IMR-90 (cell line): ENCODE measurements around the gene ATP13A5. TPM values are rescaled to one million over a fixed set of nuclear protein-coding genes. Genes with fewer than 3 reads are reported as not detected.

Experiments
- ATAC-seq: fragments of 200-7000 bp; cut with Tn5 transposase; 2 replicates; pipeline ENCODE4 v1.9.1; 2020; ENCODE audit warnings: low read depth, mild to moderate bottlenecking, moderate library complexity
- BruUV-seq: library from RNA; stranded (reverse); fragments of 400-500 nt; replicated peaks from 2 replicates; lab custom pipeline; 2021; lab: Mats Ljungman, UMichigan
- CTCF ChIA-PET: fragments of 300-600 bp; formaldehyde crosslinking; extraction: SDS; loops from one replicate; lab custom pipeline; 2021; ENCODE audit warnings: antibody characterized with exemption; lab: Yijun Ruan, JAX
- POLR2A ChIA-PET: fragments of 300-600 bp; sonication (Branson Sonifier 250); formaldehyde crosslinking; loops from one replicate; lab custom pipeline; 2022; ENCODE audit warnings: antibody characterized with exemption; ENCODE audit not compliant: unreplicated experiment; lab: Charles Lee
- DNase-seq: peaks from one replicate; pipeline ENCODE4 v3.0.0; 2013
- H2AFZ ChIP-seq: replicated peaks from 2 replicates; pipeline ENCODE3; 2013; ENCODE audit warnings: low read length, mild to moderate bottlenecking; ENCODE audit not compliant: poor library complexity
- H2AK5ac ChIP-seq: 2 replicates; pipeline ENCODE4 v1.6.1; 2013; ENCODE audit warnings: low read depth, low read length, inconsistent platforms
- H2AK9ac ChIP-seq: replicated peaks from 2 replicates; pipeline ENCODE3; 2013; ENCODE audit warnings: mild to moderate bottlenecking, low read depth, low read length, moderate library complexity; ENCODE audit not compliant: poor library complexity
- H2BK120ac ChIP-seq: 2 replicates; pipeline ENCODE4 v1.6.1; 2013; ENCODE audit warnings: low read depth, low read length, inconsistent platforms
- H2BK15ac ChIP-seq: 3 replicates; pipeline ENCODE4 v1.6.1; 2013; ENCODE audit warnings: low read depth, low read length, inconsistent platforms
- H2BK20ac ChIP-seq: 2 replicates; pipeline ENCODE4 v1.6.1; 2013; ENCODE audit warnings: low read depth, mild to moderate bottlenecking, inconsistent platforms, low read length, moderate library complexity
- H2BK5ac ChIP-seq: 2 replicates; pipeline ENCODE4 v1.6.1; 2013; ENCODE audit warnings: mild to moderate bottlenecking, low read depth, low read length, inconsistent platforms; ENCODE audit not compliant: poor library complexity, severe bottlenecking
- H3K14ac ChIP-seq: replicated peaks from 2 replicates; pipeline ENCODE4 v1.6.1; 2013; ENCODE audit warnings: low read depth, low read length, inconsistent platforms
- H3K18ac ChIP-seq: 2 replicates; pipeline ENCODE4 v1.6.1; 2013; ENCODE audit warnings: low read depth, low read length, control low read depth
- H3K23ac ChIP-seq: 2 replicates; pipeline ENCODE4 v1.6.1; 2013; ENCODE audit warnings: low read depth, low read length, inconsistent platforms
- H3K27ac ChIP-seq: 2 replicates; pipeline ENCODE4 v1.5.1; 2013; ENCODE audit warnings: mild to moderate bottlenecking, control low read depth, low read length; ENCODE audit not compliant: insufficient read depth
- H3K27me3 ChIP-seq: 2 replicates; pipeline ENCODE4 v1.6.1; 2013; ENCODE audit warnings: low read length; ENCODE audit not compliant: control insufficient read depth, insufficient read depth
- H3K36me3 ChIP-seq: 2 replicates; pipeline ENCODE4 v1.6.1; 2013; ENCODE audit warnings: low read length, mixed read lengths; ENCODE audit not compliant: control insufficient read depth, insufficient read depth
- H3K4ac ChIP-seq: 2 replicates; pipeline ENCODE4 v1.6.1; 2013; ENCODE audit warnings: low read depth, low read length, inconsistent platforms
- H3K4me1 ChIP-seq: 2 replicates; pipeline ENCODE4 v1.6.1; 2013; ENCODE audit warnings: low read length, mixed read lengths; ENCODE audit not compliant: control insufficient read depth, insufficient read depth
- H3K4me2 ChIP-seq: 2 replicates; pipeline ENCODE4 v1.6.1; 2013; ENCODE audit warnings: low read depth, mild to moderate bottlenecking, control low read depth, low read length, moderate library complexity
- H3K4me3 ChIP-seq: 2 replicates; pipeline ENCODE4 v1.5.1; 2013; ENCODE audit warnings: low read depth, mild to moderate bottlenecking, control low read depth, low read length, moderate library complexity; ENCODE audit not compliant: insufficient read depth
- H3K56ac ChIP-seq: 2 replicates; pipeline ENCODE4 v1.6.1; 2013; ENCODE audit warnings: low read length, inconsistent platforms; ENCODE audit not compliant: insufficient read depth; ENCODE audit errors: extremely low read depth
- H3K79me1 ChIP-seq, 2 experiments: 2 replicates each; pipeline ENCODE4 v1.6.1; 2013; ENCODE audit warnings: low read length in 2 of 2, inconsistent platforms in 1 of 2, low read depth in 1 of 2
- H3K9ac ChIP-seq: 2 replicates; pipeline ENCODE4 v1.6.1; 2013; ENCODE audit warnings: low read depth, low read length, control low read depth
- H3K9me1 ChIP-seq: 2 replicates; pipeline ENCODE4 v1.6.1; 2013; ENCODE audit warnings: low read length, inconsistent platforms; ENCODE audit not compliant: insufficient read depth
- H3K9me3 ChIP-seq: 2 replicates; pipeline ENCODE4 v1.6.1; 2013; ENCODE audit warnings: low read length; ENCODE audit not compliant: control insufficient read depth, insufficient read depth
- H4K20me1 ChIP-seq: 2 replicates; pipeline ENCODE4 v1.6.1; 2013; ENCODE audit warnings: low read length, inconsistent platforms; ENCODE audit not compliant: insufficient read depth
- H4K5ac ChIP-seq: 2 replicates; pipeline ENCODE4 v1.6.1; 2013; ENCODE audit warnings: mild to moderate bottlenecking, low read depth, low read length, control low read depth
- H4K8ac ChIP-seq, 2 experiments: 2 replicates each; pipeline ENCODE4 v1.6.1; 2013; ENCODE audit warnings: low read depth in 2 of 2, low read length in 2 of 2, control low read depth in 1 of 2, inconsistent platforms in 1 of 2
- H4K91ac ChIP-seq: 2 replicates; pipeline ENCODE4 v1.6.1; 2013; ENCODE audit warnings: low read depth, low read length, inconsistent platforms; ENCODE audit not compliant: insufficient read depth
- CEBPB ChIP-seq: IDR thresholded peaks from 2 replicates; pipeline ENCODE4 v1.6.1; 2012; ENCODE audit warnings: low read depth, low read length, improper control_type of control experiment
- POLR2A ChIP-seq: IDR thresholded peaks from 2 replicates; pipeline ENCODE4 v1.6.1; 2012; ENCODE audit warnings: mild to moderate bottlenecking, low read depth, low read length
- RAD21 ChIP-seq: IDR thresholded peaks from 2 replicates; pipeline ENCODE4 v1.6.1; 2012; ENCODE audit warnings: low read length, improper control_type of control experiment
- RCOR1 ChIP-seq: IDR thresholded peaks from 2 replicates; pipeline ENCODE4 v1.6.1; 2012; ENCODE audit warnings: mild to moderate bottlenecking, low read length, improper control_type of control experiment; ENCODE audit not compliant: insufficient replicate concordance
- RFX5 ChIP-seq: IDR thresholded peaks from 2 replicates; pipeline ENCODE4 v1.8.0; 2012; ENCODE audit warnings: low read depth, mild to moderate bottlenecking, low read length, moderate library complexity
- WGBS, 2 experiments: methylation state at CpG; one replicate each; pipeline versions ENCODE4 v1.1.5 to v1.1.7; 2013; ENCODE audit warnings: missing lambda C conversion rate in 2 of 2; ENCODE audit not compliant: insufficient read length in 1 of 2; ENCODE audit errors: extremely low coverage in 2 of 2; 5-methylcytosine and 5-hydroxymethylcytosine counted together
- dilution Hi-C: fragments of 300-500 bp; cut with HindIII; formaldehyde crosslinking; loops from one replicate; pipeline ENCODE4 v1.14.3; 2018; ENCODE audit warnings: low sequenced_read_pairs; ENCODE audit not compliant: unreplicated experiment
- in situ Hi-C: fragments of 300-500 bp; cut with MboI; formaldehyde crosslinking; loops from 3 replicates; pipeline ENCODE4 v1.14.3; 2019; ENCODE audit warnings: low sequenced_read_pairs, inconsistent platforms, mixed read lengths
- intact Hi-C: fragments of 100-400 bp; cut with micrococcal nuclease; formaldehyde crosslinking; loops from 2 replicates; pipeline ENCODE4 v1.10.0; 2022
- polyA plus RNA-seq, 3 experiments: library from polyadenylated mRNA; depleted of rRNA; stranded (reverse); fragments of >200 nt; gene quantifications; 2 replicates each; pipeline ENCODE4 v1.2.3, GENCODE V29; 2012; ENCODE audit warnings: low replicate concordance in 1 of 3
- total RNA-seq: library from RNA; depleted of rRNA; stranded (reverse); fragments of >200 nt; gene quantifications from 2 replicates; pipeline ENCODE4 v1.2.3, GENCODE V29; 2012

ATP13A5 gene
- total and polyA plus RNA-seq, 2 of the 4 experiments (the other 2 are of a cell fraction) = not detected

GRCh38 chr3:193261970-193262369, 116.6 kb downstream of the ATP13A5 start:
- POLR2A ChIA-PET = no interaction called here
- H3K56ac ChIP-seq = no peak overlapping the region
- BruUV-seq = no TSS peak
- H3K23ac ChIP-seq = no peak overlapping the region
- H3K18ac ChIP-seq = no peak overlapping the region
- H3K36me3 ChIP-seq = no peaks in the 10 kb centered on the region
- dilution Hi-C loops (no loop called here), in situ Hi-C loops (no loop called here), intact Hi-C loops (no loop called here)
- H4K20me1 ChIP-seq = no peaks in the 10 kb centered on the region
- H3K4ac ChIP-seq = no peak overlapping the region
- no peaks in the 10 kb centered on the region for H3K79me1 ChIP-seq
- DNase-seq (no peak), ATAC-seq (no peak)
- H3K27ac ChIP-seq = no peak overlapping the region
- no peak overlapping the region for H3K14ac ChIP-seq
- H3K9me3 ChIP-seq = 0 out of 2 replicates have a peak, but pooled peaks cover 2% of the 10 kb centered on the region
- CTCF ChIA-PET = no interaction called here
- no peak overlapping the region for H4K8ac ChIP-seq
- H4K5ac ChIP-seq = no peak overlapping the region
- H2BK5ac ChIP-seq = no peak overlapping the region
- no peaks in the 10 kb centered on the region for H3K9me1 ChIP-seq
- no peak overlapping the region for H2AK5ac ChIP-seq
- no peak overlapping the region for H3K4me2 ChIP-seq
- TF ChIP-seq RAD21 = no peak
- no peak for TF ChIP-seq RFX5
- TF ChIP-seq CEBPB = no peak
- TF ChIP-seq RCOR1 = no peak
- no peak for TF ChIP-seq POLR2A
- H3K4me1 ChIP-seq = no peaks in the 10 kb centered on the region
- H2AFZ ChIP-seq = no peak overlapping the region
- no peak overlapping the region for H2BK20ac ChIP-seq
- no peak overlapping the region for H2BK15ac ChIP-seq
- H3K27me3 ChIP-seq = no peaks in the 10 kb centered on the region
- H3K9ac ChIP-seq = no peak overlapping the region
- H4K91ac ChIP-seq = no peak overlapping the region
- no CpG with 5 or more reads among the region's 1 CpG for WGBS, 2 experiments
- no peak overlapping the region for H3K4me3 ChIP-seq
- H2AK9ac ChIP-seq = no peak overlapping the region
- no peak overlapping the region for H2BK120ac ChIP-seq
